GM23338 (cell line): ENCODE data around the gene GNPTG. TPM values are rescaled to one million over a fixed set of nuclear protein-coding genes. Genes with fewer than 3 reads are reported as not detected.

Source experiments
- ATAC-seq: fragments of 200-7000 bp; cut with Tn5 transposase; 3 replicates; pipeline ENCODE4 v1.9.1; 2020
- DNase-seq: peaks from one replicate; pipeline ENCODE4 v3.0.0-alpha.2; 2015; ENCODE audit warnings: low spot score
- H2AFZ ChIP-seq: fragments of 200-600 bp; sonication (generic); 2 replicates; pipeline ENCODE4 v1.8.0; 2016; ENCODE audit warnings: antibody characterized with exemption, mild to moderate bottlenecking, moderate library complexity
- H3F3A ChIP-seq: fragments of 200-600 bp; sonication (generic); replicated peaks from 2 replicates; pipeline ENCODE4 v1.8.0; 2017; ENCODE audit warnings: antibody characterized with exemption, mixed run types, low read depth
- H3K27ac ChIP-seq: fragments of 200-600 bp; sonication (generic); 2 replicates; pipeline ENCODE4 v1.6.1; 2016; ENCODE audit warnings: low read depth
- H3K27me3 ChIP-seq: fragments of 200-600 bp; sonication (generic); 2 replicates; pipeline ENCODE4 v1.8.0; 2016; ENCODE audit warnings: mild to moderate bottlenecking, mixed run types, moderate library complexity; ENCODE audit not compliant: insufficient read depth
- H3K36me3 ChIP-seq: fragments of 200-600 bp; sonication (generic); 2 replicates; pipeline ENCODE4 v1.8.0; 2016; ENCODE audit warnings: mild to moderate bottlenecking; ENCODE audit not compliant: insufficient read depth
- H3K4me1 ChIP-seq: fragments of 200-600 bp; sonication (generic); 2 replicates; pipeline ENCODE4 v1.8.0; 2016; ENCODE audit warnings: mild to moderate bottlenecking, moderate library complexity; ENCODE audit not compliant: insufficient read depth
- H3K4me2 ChIP-seq: fragments of 200-600 bp; sonication (generic); 2 replicates; pipeline ENCODE4 v1.7.1; 2017; ENCODE audit warnings: mixed run types
- H3K4me3 ChIP-seq: fragments of 200-600 bp; sonication (generic); 2 replicates; pipeline ENCODE4 v1.6.1; 2016; ENCODE audit warnings: mixed run types
- H3K79me2 ChIP-seq: fragments of 200-600 bp; sonication (generic); replicated peaks from 2 replicates; pipeline ENCODE4 v1.8.0; 2017; ENCODE audit warnings: mild to moderate bottlenecking; ENCODE audit not compliant: insufficient read depth
- H3K9me2 ChIP-seq: fragments of 200-600 bp; sonication (generic); 2 replicates; pipeline ENCODE4 v1.8.0; 2017; ENCODE audit not compliant: insufficient read depth
- H4K20me1 ChIP-seq: fragments of 200-600 bp; sonication (generic); replicated peaks from 2 replicates; pipeline ENCODE4 v1.8.0; 2017; ENCODE audit warnings: mild to moderate bottlenecking; ENCODE audit not compliant: insufficient read depth
- H3K27ac Mint-ChIP-seq: 2 replicates; pipeline ENCODE4 v1.8.0; 2020; ENCODE audit warnings: inconsistent platforms, mild to moderate bottlenecking, moderate library complexity, mixed read lengths
- H3K27me3 Mint-ChIP-seq: 3 replicates; pipeline ENCODE4 v1.8.0; 2022; ENCODE audit warnings: low read depth, mild to moderate bottlenecking, moderate library complexity, mixed read lengths, inconsistent platforms; ENCODE audit not compliant: insufficient read depth, poor library complexity
- H3K36me3 Mint-ChIP-seq: 3 replicates; pipeline ENCODE4 v1.8.0; 2021; ENCODE audit warnings: low read depth, mild to moderate bottlenecking, inconsistent platforms, moderate library complexity, mixed read lengths
- H3K4me1 Mint-ChIP-seq: 3 replicates; pipeline ENCODE4 v1.8.0; 2020; ENCODE audit warnings: mild to moderate bottlenecking, inconsistent platforms, mixed read lengths
- H3K4me3 Mint-ChIP-seq: 3 replicates; pipeline ENCODE4 v1.8.0; 2021; ENCODE audit warnings: moderate library complexity, mild to moderate bottlenecking, inconsistent platforms, mixed read lengths
- H3K9me3 Mint-ChIP-seq: 3 replicates; pipeline ENCODE4 v1.8.0; 2020; ENCODE audit warnings: moderate library complexity, mild to moderate bottlenecking, inconsistent platforms, mixed read lengths
- CREB1 ChIP-seq: fragments of 250-450 bp; sonication (Bioruptor Pico); IDR thresholded peaks from 2 replicates; pipeline ENCODE4 v1.5.0; 2020; ENCODE audit warnings: low read depth, mild to moderate bottlenecking, moderate library complexity
- JUNB ChIP-seq: IDR thresholded peaks from one replicate; pipeline ENCODE4 v1.6.1; 2016; ENCODE audit warnings: antibody characterized with exemption; ENCODE audit not compliant: unreplicated experiment
- NANOG ChIP-seq: IDR thresholded peaks from 2 replicates; pipeline ENCODE4 v1.6.1; 2016; ENCODE audit warnings: antibody characterized with exemption, borderline replicate concordance
- STAT1 ChIP-seq: IDR thresholded peaks from one replicate; pipeline ENCODE4 v1.6.1; 2016; ENCODE audit warnings: antibody characterized with exemption; ENCODE audit not compliant: unreplicated experiment
- ZNF331 ChIP-seq: fragments of 250-450 bp; sonication (Bioruptor Pico); IDR thresholded peaks from 2 replicates; pipeline ENCODE4 v1.5.0; 2020; ENCODE audit warnings: low read depth, mild to moderate bottlenecking, moderate library complexity
- polyA plus RNA-seq: library from polyadenylated mRNA; unstranded; fragments of >200 nt; fragmentation: Nextera tagmentation; extraction: Ambion mirVana; gene quantifications from 2 replicates; pipeline ENCODE4 v1.2.1, GENCODE V29; 2016
- total RNA-seq: library from RNA; depleted of rRNA; stranded (reverse); fragments of >200 nt; shearing (Covaris generic); gene quantifications from 2 replicates; pipeline ENCODE4 v1.2.3, GENCODE V29; 2014
- TF ChIP-seq, protein P1 (sequence below): fragments of 250-450 bp; sonication (Bioruptor Pico); IDR thresholded peaks from 2 replicates; pipeline ENCODE4 v1.5.0; 2020; ENCODE audit warnings: mild to moderate bottlenecking, moderate library complexity

The GNPTG gene
- total and polyA plus RNA-seq, 2 experiments from 2014 or later = 23.3 to 41.0 TPM

DNA sequence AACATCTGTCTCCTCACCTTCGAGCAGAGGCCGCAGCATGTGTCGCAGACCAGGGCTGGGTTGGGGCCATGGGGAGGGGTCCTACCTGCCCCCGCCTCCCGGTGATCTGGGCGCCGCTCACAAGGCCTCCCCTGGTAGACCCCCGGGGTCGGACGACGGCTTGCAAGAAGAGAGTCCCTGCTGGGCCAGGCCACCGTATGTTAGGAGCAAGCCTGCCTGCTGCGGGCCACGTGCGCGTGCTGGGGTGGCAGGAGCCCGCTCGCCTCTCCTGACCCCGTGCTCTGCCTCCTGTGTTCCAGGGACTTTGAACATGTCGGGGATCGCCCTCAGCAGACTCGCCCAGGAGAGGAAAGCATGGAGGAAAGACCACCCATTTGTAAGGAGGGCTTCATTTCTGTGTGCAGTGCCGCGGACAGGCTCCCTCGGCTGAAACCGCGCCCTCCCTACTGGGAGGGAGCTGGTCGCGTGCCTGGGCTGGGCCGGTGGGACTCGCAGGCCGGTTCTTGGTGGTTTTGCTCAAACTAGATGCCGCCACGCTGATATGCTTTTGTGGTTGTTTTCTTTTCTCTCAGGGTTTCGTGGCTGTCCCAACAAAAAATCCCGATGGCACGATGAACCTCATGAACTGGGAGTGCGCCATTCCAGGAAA lies 37.9 kb upstream of the GNPTG start (continued):
- TF ChIP-seq, protein P1, sequence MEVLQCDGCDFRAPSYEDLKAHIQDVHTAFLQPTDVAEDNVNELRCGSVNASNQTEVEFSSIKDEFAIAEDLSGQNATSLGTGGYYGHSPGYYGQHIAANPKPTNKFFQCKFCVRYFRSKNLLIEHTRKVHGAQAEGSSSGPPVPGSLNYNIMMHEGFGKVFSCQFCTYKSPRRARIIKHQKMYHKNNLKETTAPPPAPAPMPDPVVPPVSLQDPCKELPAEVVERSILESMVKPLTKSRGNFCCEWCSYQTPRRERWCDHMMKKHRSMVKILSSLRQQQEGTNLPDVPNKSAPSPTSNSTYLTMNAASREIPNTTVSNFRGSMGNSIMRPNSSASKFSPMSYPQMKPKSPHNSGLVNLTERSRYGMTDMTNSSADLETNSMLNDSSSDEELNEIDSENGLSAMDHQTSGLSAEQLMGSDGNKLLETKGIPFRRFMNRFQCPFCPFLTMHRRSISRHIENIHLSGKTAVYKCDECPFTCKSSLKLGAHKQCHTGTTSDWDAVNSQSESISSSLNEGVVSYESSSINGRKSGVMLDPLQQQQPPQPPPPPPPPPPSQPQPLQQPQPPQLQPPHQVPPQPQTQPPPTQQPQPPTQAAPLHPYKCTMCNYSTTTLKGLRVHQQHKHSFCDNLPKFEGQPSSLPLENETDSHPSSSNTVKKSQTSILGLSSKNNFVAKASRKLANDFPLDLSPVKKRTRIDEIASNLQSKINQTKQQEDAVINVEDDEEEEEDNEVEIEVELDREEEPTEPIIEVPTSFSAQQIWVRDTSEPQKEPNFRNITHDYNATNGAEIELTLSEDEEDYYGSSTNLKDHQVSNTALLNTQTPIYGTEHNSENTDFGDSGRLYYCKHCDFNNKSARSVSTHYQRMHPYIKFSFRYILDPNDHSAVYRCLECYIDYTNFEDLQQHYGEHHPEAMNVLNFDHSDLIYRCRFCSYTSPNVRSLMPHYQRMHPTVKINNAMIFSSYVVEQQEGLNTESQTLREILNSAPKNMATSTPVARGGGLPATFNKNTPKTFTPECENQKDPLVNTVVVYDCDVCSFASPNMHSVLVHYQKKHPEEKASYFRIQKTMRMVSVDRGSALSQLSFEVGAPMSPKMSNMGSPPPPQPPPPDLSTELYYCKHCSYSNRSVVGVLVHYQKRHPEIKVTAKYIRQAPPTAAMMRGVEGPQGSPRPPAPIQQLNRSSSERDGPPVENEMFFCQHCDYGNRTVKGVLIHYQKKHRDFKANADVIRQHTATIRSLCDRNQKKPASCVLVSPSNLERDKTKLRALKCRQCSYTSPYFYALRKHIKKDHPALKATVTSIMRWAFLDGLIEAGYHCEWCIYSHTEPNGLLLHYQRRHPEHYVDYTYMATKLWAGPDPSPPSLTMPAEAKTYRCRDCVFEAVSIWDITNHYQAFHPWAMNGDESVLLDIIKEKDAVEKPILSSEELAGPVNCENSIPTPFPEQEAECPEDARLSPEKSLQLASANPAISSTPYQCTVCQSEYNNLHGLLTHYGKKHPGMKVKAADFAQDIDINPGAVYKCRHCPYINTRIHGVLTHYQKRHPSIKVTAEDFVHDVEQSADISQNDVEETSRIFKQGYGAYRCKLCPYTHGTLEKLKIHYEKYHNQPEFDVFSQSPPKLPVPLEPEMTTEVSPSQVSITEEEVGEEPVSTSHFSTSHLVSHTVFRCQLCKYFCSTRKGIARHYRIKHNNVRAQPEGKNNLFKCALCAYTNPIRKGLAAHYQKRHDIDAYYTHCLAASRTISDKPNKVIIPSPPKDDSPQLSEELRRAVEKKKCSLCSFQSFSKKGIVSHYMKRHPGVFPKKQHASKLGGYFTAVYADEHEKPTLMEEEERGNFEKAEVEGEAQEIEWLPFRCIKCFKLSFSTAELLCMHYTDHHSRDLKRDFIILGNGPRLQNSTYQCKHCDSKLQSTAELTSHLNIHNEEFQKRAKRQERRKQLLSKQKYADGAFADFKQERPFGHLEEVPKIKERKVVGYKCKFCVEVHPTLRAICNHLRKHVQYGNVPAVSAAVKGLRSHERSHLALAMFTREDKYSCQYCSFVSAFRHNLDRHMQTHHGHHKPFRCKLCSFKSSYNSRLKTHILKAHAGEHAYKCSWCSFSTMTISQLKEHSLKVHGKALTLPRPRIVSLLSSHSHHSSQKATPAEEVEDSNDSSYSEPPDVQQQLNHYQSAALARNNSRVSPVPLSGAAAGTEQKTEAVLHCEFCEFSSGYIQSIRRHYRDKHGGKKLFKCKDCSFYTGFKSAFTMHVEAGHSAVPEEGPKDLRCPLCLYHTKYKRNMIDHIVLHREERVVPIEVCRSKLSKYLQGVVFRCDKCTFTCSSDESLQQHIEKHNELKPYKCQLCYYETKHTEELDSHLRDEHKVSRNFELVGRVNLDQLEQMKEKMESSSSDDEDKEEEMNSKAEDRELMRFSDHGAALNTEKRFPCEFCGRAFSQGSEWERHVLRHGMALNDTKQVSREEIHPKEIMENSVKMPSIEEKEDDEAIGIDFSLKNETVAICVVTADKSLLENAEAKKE = no peak
- TF ChIP-seq JUNB (no peak), ZNF331 (CRISPR knock-in tag) (no peak)

DNA sequence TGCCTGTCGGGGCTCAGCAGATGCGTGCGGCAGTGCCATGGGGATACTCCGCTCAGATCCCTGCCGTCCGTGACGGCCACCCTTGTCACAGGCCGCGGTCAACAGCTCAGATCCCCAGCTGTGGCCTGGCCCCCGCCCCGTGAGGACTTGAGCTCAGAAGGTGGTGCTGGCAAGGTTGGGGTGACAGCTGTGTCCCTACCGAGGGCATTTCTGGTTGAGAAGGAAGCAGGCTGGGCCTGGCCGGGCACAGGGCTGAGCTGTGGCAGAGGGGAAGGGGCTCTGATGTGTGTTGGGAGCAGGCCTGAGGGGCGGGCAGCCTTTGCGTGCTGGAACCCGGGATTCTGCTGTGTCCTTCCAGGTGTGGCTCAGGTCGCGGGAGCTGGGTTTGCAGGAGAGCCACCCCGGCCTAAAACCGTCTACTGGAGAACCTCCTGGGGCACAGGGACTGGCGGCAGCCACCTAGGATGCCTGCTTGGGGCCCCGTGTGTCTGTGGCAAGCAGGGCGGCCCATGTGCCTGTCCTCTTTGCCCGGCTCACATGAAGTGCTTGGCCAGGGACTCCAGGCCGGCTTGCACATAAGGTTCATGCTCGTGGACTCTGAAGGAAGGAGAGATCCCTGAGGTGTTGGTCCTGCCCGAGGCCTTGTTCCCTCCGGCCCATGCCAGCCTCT lies 37.2 kb upstream of the GNPTG start:
- no peak overlapping the region for H3K27ac Mint-ChIP-seq

More for the DNA sequence above, 37.2 kb upstream of the GNPTG start:
- H3F3A ChIP-seq = 0 out of 2 replicates have a peak, but pooled peaks cover 3% of the 10 kb centered on the region
- peaks cover 49% of the 10 kb centered on the region for H4K20me1 ChIP-seq
- H2AFZ ChIP-seq = no peak overlapping the region
- peaks cover 30% of the 10 kb centered on the region for H3K36me3 ChIP-seq
- Mint-ChIP-seq H3K27me3 (peaks cover 22% of the 10 kb centered on the region), H3K36me3 (peaks cover 70% of the 10 kb centered on the region), H3K4me1 (peaks cover 4% of the 10 kb centered on the region; the same call in 2 of the 3 replicates), H3K9me3 (no peaks in the 10 kb centered on the region; the same call in 2 of the 3 replicates), H3K4me3 (no peak overlapping the region)
- H3K9me2 ChIP-seq = no peaks in the 10 kb centered on the region
- no peak for ATAC-seq
- H3K27ac ChIP-seq = no peak overlapping the region
- H3K4me1 ChIP-seq = peaks cover 7% of the 10 kb centered on the region; the same call in 1 of the 2 replicates
- no peak for DNase-seq
- H3K27me3 ChIP-seq = no peaks in the 10 kb centered on the region
- no peak overlapping the region for H3K4me2 ChIP-seq
- no peak for TF ChIP-seq STAT1
- TF ChIP-seq NANOG = no peak
- TF ChIP-seq ZNF331 (CRISPR knock-in tag) = no peak
- TF ChIP-seq JUNB = no peak
- TF ChIP-seq CREB1 (CRISPR knock-in tag) = no peak
- H3K79me2 ChIP-seq = peaks cover 90% of the 10 kb centered on the region
- no peak overlapping the region for H3K4me3 ChIP-seq
